Hematopoietic multipotent progenitor cell treated with erythropoietin and hydrocortisone succinate and interleukin-3 and kit ligand, for 6 days (in vitro differentiated cells): ENCODE data around the gene EXOC4.
A peak's percentile ranks its signal among the peaks of the same experiment; 100 is the strongest.
"Not testable (repeated sequence)": the region's sequence is repeated elsewhere in the genome, so short reads cannot be mapped to it uniquely, and the experiment has no call there.

Experiments used
- DNase-seq: peaks from one replicate; pipeline ENCODE4 v3.0.0-alpha.2; 2015

Gene EXOC4

GRCh38 chr7:133278975-133279374, 26.1 kb downstream of the EXOC4 start:
- DNase-seq = not testable (repeated sequence)

GRCh38 chr7:133282094-133282493, 29.2 kb downstream of the EXOC4 start:
- DNase-seq = no peak

- no peak for DNase-seq
These were observed 31.2 kb downstream of the EXOC4 start for GRCh38 chr7:133284092-133284491.

- DNase-seq = no peak
These were observed 36.1 kb downstream of the EXOC4 start for GRCh38 chr7:133288970-133289369.

GRCh38 chr7:133290041-133290440, 37.2 kb downstream of the EXOC4 start:
- DNase-seq = no peak

GRCh38 chr7:133290676-133291333, 37.9 kb downstream of the EXOC4 start:
- no peak for DNase-seq

- no peak for DNase-seq
These were observed 39.8 kb downstream of the EXOC4 start for GRCh38 chr7:133292631-133293030.

GRCh38 chr7:133293384-133294160, 40.7 kb downstream of the EXOC4 start:
- DNase-seq = no peak

- DNase-seq = no peak
These were observed 41.4 kb downstream of the EXOC4 start for GRCh38 chr7:133294234-133294633.

- DNase-seq = no peak
These were observed 42.6 kb downstream of the EXOC4 start for GRCh38 chr7:133295484-133295883.

- no peak for DNase-seq
These were observed 44.2 kb downstream of the EXOC4 start for GRCh38 chr7:133297093-133297492.

GRCh38 chr7:133298080-133298479, 45.2 kb downstream of the EXOC4 start:
- no peak for DNase-seq

- no peak for DNase-seq
These were observed 46.8 kb downstream of the EXOC4 start for GRCh38 chr7:133299676-133300075.

GRCh38 chr7:133300088-133300487, 47.2 kb downstream of the EXOC4 start:
- no peak for DNase-seq

- DNase-seq = no peak
These were observed 47.9 kb downstream of the EXOC4 start for GRCh38 chr7:133300811-133301210.

GRCh38 chr7:133301444-133301843, 48.6 kb downstream of the EXOC4 start:
- no peak for DNase-seq

- no peak for DNase-seq
These were observed 50.5 kb downstream of the EXOC4 start for GRCh38 chr7:133303372-133303771.

- DNase-seq = no peak
These were observed 51.1 kb downstream of the EXOC4 start for GRCh38 chr7:133303931-133304330.

GRCh38 chr7:133309333-133309732, 56.5 kb downstream of the EXOC4 start:
- DNase-seq = no peak

- DNase-seq = peak; percentile 8
These were observed 57.5 kb downstream of the EXOC4 start for GRCh38 chr7:133310232-133310862.

GRCh38 chr7:133313575-133313974, 60.7 kb downstream of the EXOC4 start:
- no peak for DNase-seq

GRCh38 chr7:133314084-133314483, 61.2 kb downstream of the EXOC4 start:
- no peak for DNase-seq

- DNase-seq = no peak
These were observed 62.6 kb downstream of the EXOC4 start for GRCh38 chr7:133315332-133316040.
